HG02870 (cell line): ENCODE measurements around the gene FBXO36.

Experiments
- ATAC-seq: cut with Tn5 transposase; IDR thresholded peaks from one replicate; pipeline ENCODE4 v1.9.1; 2021; ENCODE audit warnings: mild to moderate bottlenecking, moderate library complexity; ENCODE audit not compliant: unreplicated experiment

Gene FBXO36

GRCh38 chr2:230046491-230046890, 124.2 kb downstream of the FBXO36 start:
- no peak for ATAC-seq

- no peak for ATAC-seq
These were observed 125.8 kb downstream of the FBXO36 start for GRCh38 chr2:230048010-230048671.

GRCh38 chr2:230050136-230050535, 127.8 kb downstream of the FBXO36 start:
- ATAC-seq, result no peak

GRCh38 chr2:230052299-230052698, 130.0 kb downstream of the FBXO36 start:
- ATAC-seq, result no peak

GRCh38 chr2:230053753-230054478, 131.6 kb downstream of the FBXO36 start:
- no peak for ATAC-seq

- no peak for ATAC-seq
These were observed 138.5 kb downstream of the FBXO36 start for GRCh38 chr2:230060672-230061293.
